Mucosa of gallbladder (tissue), 1 donor: ENCODE measurements around the gene GABRQ. TPM values are rescaled to one million over a fixed set of nuclear protein-coding genes. Genes with fewer than 3 reads are reported as not detected.
"Not testable (repeated sequence)": the region's sequence is repeated elsewhere in the genome, so short reads cannot be mapped to it uniquely, and the experiment has no call there.

Experiments
- DNase-seq: peaks from one replicate; pipeline ENCODE4 v3.0.0-alpha.2; 2020; ENCODE audit warnings: low spot score
- total RNA-seq: library from RNA; stranded (reverse); gene quantifications from one replicate; pipeline ENCODE4 v1.2.1, GENCODE V29; 2021
- donor health status: DM: no; HTN: no; CAD: no.

The GABRQ gene
- total RNA-seq, 1 donor from 2014 or later: 0.03 TPM

- no peak for DNase-seq
Observed at GRCh38 chrX:152658302-152658701, 20.6 kb downstream of the GABRQ start.

GRCh38 chrX:152663086-152663485 lies 25.4 kb downstream of the GABRQ start:
- no peak for DNase-seq

- no peak for DNase-seq
Observed at GRCh38 chrX:152674135-152674534, 36.4 kb downstream of the GABRQ start.

GRCh38 chrX:152674652-152675051 lies 37.0 kb downstream of the GABRQ start:
- not testable (repeated sequence) for DNase-seq

- DNase-seq: not testable (repeated sequence)
Observed at GRCh38 chrX:152681012-152681411, 43.3 kb downstream of the GABRQ start.

- DNase-seq: not testable (repeated sequence)
Observed at GRCh38 chrX:152697952-152698931, 60.5 kb downstream of the GABRQ start, which contains the start of gene MAGEA3. Gene MAGEA3 (plus strand): TSS chrX:152698794. CDS start chrX:152700833, 2,039 bp downstream.

GRCh38 chrX:152700390-152700789 lies 62.7 kb downstream of the GABRQ start:
- not testable (repeated sequence) for DNase-seq

- DNase-seq: not testable (repeated sequence)
Observed at GRCh38 chrX:152706500-152706899, 68.8 kb downstream of the GABRQ start.

Other genes with a start within 250 kb of the GABRQ start
- not detected for gene GABRA3, start 186.6 kb upstream of the GABRQ start, total RNA-seq
- not detected for gene MAGEA3, start 60.9 kb downstream of the GABRQ start, total RNA-seq
- gene CSAG2, start 71.4 kb downstream of the GABRQ start, total RNA-seq: not detected
- gene MAGEA2B, start 76.7 kb downstream of the GABRQ start, total RNA-seq: not detected
- gene CSAG1, start 95.8 kb downstream of the GABRQ start, total RNA-seq: not detected
- not detected for gene MAGEA12, start 95.9 kb downstream of the GABRQ start, total RNA-seq
- not detected for gene MAGEA2, start 115.9 kb downstream of the GABRQ start, total RNA-seq
- not detected for gene CSAG3, start 121.3 kb downstream of the GABRQ start, total RNA-seq
- gene MAGEA6, start 131.8 kb downstream of the GABRQ start, total RNA-seq: 0.26 TPM
- 44.3 TPM for gene CETN2, start 192.9 kb downstream of the GABRQ start, total RNA-seq
- gene NSDHL, start 193.2 kb downstream of the GABRQ start, total RNA-seq: 32.4 TPM